Measurements from ENCODE around the gene CD53.
"Not testable (repeated sequence)": the region's sequence is repeated elsewhere in the genome, so short reads cannot be mapped to it uniquely, and the experiment has no call there.

Gene CD53

GRCh38 chr1:110872745-110873720, at the start of gene CD53:
Gene CD53, plus strand, starts transcription at chr1:110873148. Its CDS starts 18,261 bp downstream, at chr1:110891409.
- DNase-seq, result peak; percentile 79 to 83

- DNase-seq, result no peak
Observed at GRCh38 chr1:110824192-110824591, 48.8 kb upstream of the CD53 start.

- peak; percentile 36 to 66 for DNase-seq
Observed at GRCh38 chr1:110829955-110830553, 42.9 kb upstream of the CD53 start.

- not testable (repeated sequence) for DNase-seq
Observed at GRCh38 chr1:110833779-110834178, 39.2 kb upstream of the CD53 start.

GRCh38 chr1:110846861-110847260, 26.1 kb upstream of the CD53 start:
- no peak for DNase-seq

GRCh38 chr1:110850145-110850544, 22.8 kb upstream of the CD53 start:
- no peak for DNase-seq

- no peak for DNase-seq
Observed at GRCh38 chr1:110850627-110851026, 22.3 kb upstream of the CD53 start.

GRCh38 chr1:110853135-110853534, 19.8 kb upstream of the CD53 start:
- no peak for DNase-seq

GRCh38 chr1:110856410-110856809, 16.5 kb upstream of the CD53 start:
- no peak for DNase-seq

- no peak for DNase-seq
Observed at GRCh38 chr1:110857964-110858948, 14.7 kb upstream of the CD53 start.

GRCh38 chr1:110859062-110859461, 13.9 kb upstream of the CD53 start:
- no peak for DNase-seq

GRCh38 chr1:110860174-110860573, 12.8 kb upstream of the CD53 start:
- DNase-seq, result no peak

GRCh38 chr1:110860620-110861019, 12.3 kb upstream of the CD53 start:
- DNase-seq, result not testable (repeated sequence)

- DNase-seq, result not testable (repeated sequence)
Observed at GRCh38 chr1:110861942-110862341, 11.0 kb upstream of the CD53 start.

- DNase-seq, result no peak
Observed at GRCh38 chr1:110864287-110864686, 8.7 kb upstream of the CD53 start.

- no peak for DNase-seq
Observed at GRCh38 chr1:110870721-110871388, 2.1 kb upstream of the CD53 start.

- DNase-seq, result peak in 1 of 2 donors; percentile 37
Observed at GRCh38 chr1:110872366-110872744, 593 bp upstream of the CD53 start.

- DNase-seq, result no peak
Observed at GRCh38 chr1:110873856-110874255, 908 bp downstream of the CD53 start.

GRCh38 chr1:110874324-110875215, 1.6 kb downstream of the CD53 start:
- peak in 1 of 2 donors; percentile 53 for DNase-seq

GRCh38 chr1:110875216-110875731, 2.3 kb downstream of the CD53 start:
- peak; percentile 39 to 65 for DNase-seq
